ENCODE measurements around the gene OXER1. TPM values are rescaled to one million over a fixed set of nuclear protein-coding genes. Genes with fewer than 3 reads are reported as not detected.
A peak's percentile ranks its signal among the peaks of the same experiment; 100 is the strongest.

The OXER1 gene
- total and polyA plus RNA-seq, 9 of the 15 experiments (the other 6 are each of a cell fraction or from before 2014, with no cell fraction given): not detected

DNA sequence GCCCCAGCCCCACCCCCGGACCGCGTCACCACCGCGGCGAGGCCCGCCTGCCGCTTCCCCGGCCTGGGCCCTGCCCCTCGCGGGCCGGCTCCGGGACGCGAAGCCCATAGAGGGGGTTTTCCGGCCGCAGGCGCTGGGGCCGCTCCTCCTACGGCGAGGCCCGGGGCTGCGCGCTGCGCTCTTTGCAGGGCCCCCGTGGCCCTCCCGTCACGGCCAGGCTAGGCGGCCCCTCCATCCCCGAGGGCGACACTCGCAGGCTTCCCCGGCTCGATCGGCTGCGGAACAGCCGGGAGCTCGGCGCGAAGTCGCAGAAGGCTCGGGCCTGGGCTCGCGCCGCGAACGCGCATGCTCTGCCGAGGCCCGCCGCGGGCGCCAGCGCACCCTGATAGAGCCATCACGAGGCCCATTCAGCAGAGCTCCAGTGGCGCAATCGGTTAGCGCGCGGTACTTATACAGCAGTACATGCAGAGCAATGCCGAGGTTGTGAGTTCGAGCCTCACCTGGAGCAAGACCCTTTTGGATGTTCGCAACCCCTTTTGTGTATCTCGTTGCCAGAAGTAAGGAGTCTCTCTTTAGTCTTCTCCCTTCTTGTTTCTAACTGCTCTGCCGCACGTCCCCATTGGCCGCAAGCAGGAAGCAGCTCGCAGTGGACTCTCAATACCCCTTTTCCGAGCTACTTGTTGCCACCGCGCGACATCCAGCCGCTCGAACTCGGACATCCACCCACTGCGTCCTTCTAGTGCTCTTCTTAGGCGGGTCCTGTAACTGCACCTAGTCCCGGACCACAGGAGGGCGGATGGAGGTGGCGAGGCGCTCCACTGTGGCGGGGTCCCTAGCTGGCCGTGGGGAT is 46.4 kb upstream of the OXER1 start (continued):
- TF ChIP-seq MYBL2 (IDR thresholded peaks at IDR 0.05; ENCODE audit: low read depth): no peak
- TF ChIP-seq MYBL2 (CRISPR knock-in tag; IDR thresholded peaks at IDR 0.05; ENCODE audit: borderline replicate concordance): no peak
- TF ChIP-seq FOXA3 (CRISPR knock-in tag; conservative IDR thresholded peaks at IDR 0.05 in 1 of 2, IDR thresholded peaks at IDR 0.05 in 1 of 2): peak in 1 of 2 experiments; percentile 68; a peak in 1 of 4 replicates
- no peak for TF ChIP-seq SRSF1 (IDR thresholded peaks at IDR 0.05; ENCODE audit: low read depth, low read length)
- no peak for TF ChIP-seq NR2C1 (IDR thresholded peaks at IDR 0.05)
- no peak for TF ChIP-seq NR2C1 (tag; IDR thresholded peaks at IDR 0.05)
- TF ChIP-seq ZNF280A (IDR thresholded peaks at IDR 0.05; ENCODE audit: low read depth, partially characterized antibody): no peak
- no peak for TF ChIP-seq MXI1 (IDR thresholded peaks at IDR 0.05; ENCODE audit: low read depth, low read length)
- TF ChIP-seq, protein P1, sequence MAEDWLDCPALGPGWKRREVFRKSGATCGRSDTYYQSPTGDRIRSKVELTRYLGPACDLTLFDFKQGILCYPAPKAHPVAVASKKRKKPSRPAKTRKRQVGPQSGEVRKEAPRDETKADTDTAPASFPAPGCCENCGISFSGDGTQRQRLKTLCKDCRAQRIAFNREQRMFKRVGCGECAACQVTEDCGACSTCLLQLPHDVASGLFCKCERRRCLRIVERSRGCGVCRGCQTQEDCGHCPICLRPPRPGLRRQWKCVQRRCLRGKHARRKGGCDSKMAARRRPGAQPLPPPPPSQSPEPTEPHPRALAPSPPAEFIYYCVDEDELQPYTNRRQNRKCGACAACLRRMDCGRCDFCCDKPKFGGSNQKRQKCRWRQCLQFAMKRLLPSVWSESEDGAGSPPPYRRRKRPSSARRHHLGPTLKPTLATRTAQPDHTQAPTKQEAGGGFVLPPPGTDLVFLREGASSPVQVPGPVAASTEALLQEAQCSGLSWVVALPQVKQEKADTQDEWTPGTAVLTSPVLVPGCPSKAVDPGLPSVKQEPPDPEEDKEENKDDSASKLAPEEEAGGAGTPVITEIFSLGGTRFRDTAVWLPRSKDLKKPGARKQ (CRISPR knock-in tag; IDR thresholded peaks at IDR 0.05): no peak
- no peak for TF ChIP-seq ZNF146 (CRISPR knock-in tag; IDR thresholded peaks at IDR 0.05; ENCODE audit: unreplicated experiment)
- TF ChIP-seq SMARCA5 (IDR thresholded peaks at IDR 0.05): 0 out of 2 replicates have a peak, but pooled peaks have one; percentile 31
- TF ChIP-seq COPS2 (conservative IDR thresholded peaks at IDR 0.05): no peak
- TF ChIP-seq, protein P2, sequence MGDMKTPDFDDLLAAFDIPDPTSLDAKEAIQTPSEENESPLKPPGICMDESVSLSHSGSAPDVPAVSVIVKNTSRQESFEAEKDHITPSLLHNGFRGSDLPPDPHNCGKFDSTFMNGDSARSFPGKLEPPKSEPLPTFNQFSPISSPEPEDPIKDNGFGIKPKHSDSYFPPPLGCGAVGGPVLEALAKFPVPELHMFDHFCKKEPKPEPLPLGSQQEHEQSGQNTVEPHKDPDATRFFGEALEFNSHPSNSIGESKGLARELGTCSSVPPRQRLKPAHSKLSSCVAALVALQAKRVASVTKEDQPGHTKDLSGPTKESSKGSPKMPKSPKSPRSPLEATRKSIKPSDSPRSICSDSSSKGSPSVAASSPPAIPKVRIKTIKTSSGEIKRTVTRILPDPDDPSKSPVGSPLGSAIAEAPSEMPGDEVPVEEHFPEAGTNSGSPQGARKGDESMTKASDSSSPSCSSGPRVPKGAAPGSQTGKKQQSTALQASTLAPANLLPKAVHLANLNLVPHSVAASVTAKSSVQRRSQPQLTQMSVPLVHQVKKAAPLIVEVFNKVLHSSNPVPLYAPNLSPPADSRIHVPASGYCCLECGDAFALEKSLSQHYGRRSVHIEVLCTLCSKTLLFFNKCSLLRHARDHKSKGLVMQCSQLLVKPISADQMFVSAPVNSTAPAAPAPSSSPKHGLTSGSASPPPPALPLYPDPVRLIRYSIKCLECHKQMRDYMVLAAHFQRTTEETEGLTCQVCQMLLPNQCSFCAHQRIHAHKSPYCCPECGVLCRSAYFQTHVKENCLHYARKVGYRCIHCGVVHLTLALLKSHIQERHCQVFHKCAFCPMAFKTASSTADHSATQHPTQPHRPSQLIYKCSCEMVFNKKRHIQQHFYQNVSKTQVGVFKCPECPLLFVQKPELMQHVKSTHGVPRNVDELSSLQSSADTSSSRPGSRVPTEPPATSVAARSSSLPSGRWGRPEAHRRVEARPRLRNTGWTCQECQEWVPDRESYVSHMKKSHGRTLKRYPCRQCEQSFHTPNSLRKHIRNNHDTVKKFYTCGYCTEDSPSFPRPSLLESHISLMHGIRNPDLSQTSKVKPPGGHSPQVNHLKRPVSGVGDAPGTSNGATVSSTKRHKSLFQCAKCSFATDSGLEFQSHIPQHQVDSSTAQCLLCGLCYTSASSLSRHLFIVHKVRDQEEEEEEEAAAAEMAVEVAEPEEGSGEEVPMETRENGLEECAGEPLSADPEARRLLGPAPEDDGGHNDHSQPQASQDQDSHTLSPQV (IDR thresholded peaks at IDR 0.05): peak; percentile 94
- no peak for TF ChIP-seq DNMT1 (IDR thresholded peaks at IDR 0.05)
- TF ChIP-seq CTCF (IDR thresholded peaks at IDR 0.05 in 2 of 3, conservative IDR thresholded peaks at IDR 0.05 in 1 of 3; ENCODE audit: insufficient read depth in 2 of 3, low read depth in 1 of 3, low read length in 3 of 3): peak in 1 of 3 experiments; percentile 2; a peak in 2 of 6 replicates
- no peak for TF ChIP-seq SIRT6 (IDR thresholded peaks at IDR 0.05; ENCODE audit: low read depth, low read length)
- peak; percentile 79; the same call in 1 of the 2 replicates for TF ChIP-seq ZEB2 (IDR thresholded peaks at IDR 0.05)
- TF ChIP-seq ARID1B (IDR thresholded peaks at IDR 0.05): peak; percentile 47; the same call in 1 of the 2 replicates
